ENCODE measurements around the gene MCC. TPM values are rescaled to one million over a fixed set of nuclear protein-coding genes. Genes with fewer than 3 reads are reported as not detected.

Gene MCC
- total and polyA plus RNA-seq, 4 donors: 1.6 to 38.6 (median 11.2) TPM

GRCh38 chr5:113340537-113340936 is 147.7 kb downstream of the MCC start:
- 68 to 77% methylated on average over 7 of the region's 7 CpGs for WGBS, 2 donors
- H3K4me1 ChIP-seq (ENCODE audit: control insufficient read depth in 5 of 5, insufficient read depth in 5 of 5, low read length in 5 of 5): peaks cover 0 to 4% (median 0%) of the 10 kb centered on the region in 5 donors
- no peak for TF ChIP-seq CTCF (IDR thresholded peaks at IDR 0.05; ENCODE audit: control extremely low read depth, extremely low read depth)

GRCh38 chr5:113338628-113339027 is 149.6 kb downstream of the MCC start:
- H3K9me3 ChIP-seq (ENCODE audit: control insufficient read depth in 4 of 4, insufficient read depth in 3 of 4, low read length in 3 of 4): no peaks in the 10 kb centered on the region
- no peak overlapping the region for H3K9ac ChIP-seq (ENCODE audit: insufficient read depth in 1 of 2, low read length in 2 of 2)
- peaks cover 0 to 4% (median 0%) of the 10 kb centered on the region in 5 donors for H3K4me1 ChIP-seq (ENCODE audit: control insufficient read depth in 5 of 5, insufficient read depth in 5 of 5, low read length in 5 of 5)
- no peaks in the 10 kb centered on the region for H3K36me3 ChIP-seq (ENCODE audit: control insufficient read depth in 4 of 4, insufficient read depth in 4 of 4, low read length in 4 of 4)
- ATAC-seq (ENCODE audit: insufficient read depth, low FRiP score) (no peak), DNase-seq (no peak)
- 92 to 96% methylated on average over 3 of the region's 3 CpGs for WGBS, 2 donors
- TF ChIP-seq CTCF (IDR thresholded peaks at IDR 0.05; ENCODE audit: control extremely low read depth, extremely low read depth): no peak
- no peaks in the 10 kb centered on the region for H3K27me3 ChIP-seq (ENCODE audit: control insufficient read depth in 3 of 3, insufficient read depth in 3 of 3, low read length in 2 of 3)
- no peak overlapping the region for H3K4me3 ChIP-seq
- no peak overlapping the region for H3K27ac ChIP-seq (ENCODE audit: low read depth in 1 of 2, low read length in 1 of 2)

More at GRCh38 chr5:113340537-113340936, 147.7 kb downstream of the MCC start:
- DNase-seq: no peak
- H3K9ac ChIP-seq (ENCODE audit: insufficient read depth in 1 of 2, low read length in 2 of 2): no peak overlapping the region
- no peak for ATAC-seq (ENCODE audit: insufficient read depth, low FRiP score)
- no peaks in the 10 kb centered on the region for H3K27me3 ChIP-seq (ENCODE audit: control insufficient read depth in 3 of 3, insufficient read depth in 3 of 3, low read length in 2 of 3)
- H3K4me3 ChIP-seq: no peak overlapping the region
- no peak overlapping the region for H3K27ac ChIP-seq (ENCODE audit: low read depth in 1 of 2, low read length in 1 of 2)
- peaks cover 0 to 6% (median 0%) of the 10 kb centered on the region in 4 donors for H3K9me3 ChIP-seq (ENCODE audit: control insufficient read depth in 4 of 4, insufficient read depth in 3 of 4, low read length in 3 of 4)
- H3K36me3 ChIP-seq (ENCODE audit: control insufficient read depth in 4 of 4, insufficient read depth in 4 of 4, low read length in 4 of 4): no peaks in the 10 kb centered on the region

- H3K36me3 ChIP-seq (ENCODE audit: control insufficient read depth in 4 of 4, insufficient read depth in 4 of 4, low read length in 4 of 4): no peaks in the 10 kb centered on the region
- DNase-seq (peak in 1 of 3 donors; percentile 37), ATAC-seq (ENCODE audit: insufficient read depth, low FRiP score) (no peak)
- TF ChIP-seq CTCF (IDR thresholded peaks at IDR 0.05; ENCODE audit: control extremely low read depth, extremely low read depth): no peak
- 89 to 91% methylated on average over 6 of the region's 6 CpGs for WGBS, 2 donors
- no peak overlapping the region for H3K27ac ChIP-seq (ENCODE audit: low read depth in 1 of 2, low read length in 1 of 2)
- no peaks in the 10 kb centered on the region for H3K27me3 ChIP-seq (ENCODE audit: control insufficient read depth in 3 of 3, insufficient read depth in 3 of 3, low read length in 2 of 3)
- H3K9me3 ChIP-seq (ENCODE audit: control insufficient read depth in 4 of 4, insufficient read depth in 3 of 4, low read length in 3 of 4): no peaks in the 10 kb centered on the region
- no peak overlapping the region for H3K4me3 ChIP-seq
- H3K9ac ChIP-seq (ENCODE audit: insufficient read depth in 1 of 2, low read length in 2 of 2): no peak overlapping the region
- H3K4me1 ChIP-seq (ENCODE audit: control insufficient read depth in 5 of 5, insufficient read depth in 5 of 5, low read length in 5 of 5): peaks cover 0 to 4% (median 0%) of the 10 kb centered on the region in 5 donors
Observed at GRCh38 chr5:113337515-113338415, 150.5 kb downstream of the MCC start.
